IMR-90 (cell line): ENCODE results near the gene SYTL2. TPM values are rescaled to one million over a fixed set of nuclear protein-coding genes. Genes with fewer than 3 reads are reported as not detected.
A peak's percentile ranks its signal among the peaks of the same experiment; 100 is the strongest.

ENCODE experiments used
- ATAC-seq: fragments of 200-7000 bp; cut with Tn5 transposase; 2 replicates; pipeline ENCODE4 v1.9.1; 2020; ENCODE audit warnings: low read depth, mild to moderate bottlenecking, moderate library complexity
- BruUV-seq: library from RNA; stranded (reverse); fragments of 400-500 nt; replicated peaks from 2 replicates; lab custom pipeline; 2021; lab: Mats Ljungman, UMichigan
- CTCF ChIA-PET: fragments of 300-600 bp; formaldehyde crosslinking; extraction: SDS; loops from one replicate; lab custom pipeline; 2021; ENCODE audit warnings: antibody characterized with exemption; lab: Yijun Ruan, JAX
- POLR2A ChIA-PET: fragments of 300-600 bp; sonication (Branson Sonifier 250); formaldehyde crosslinking; loops from one replicate; lab custom pipeline; 2022; ENCODE audit warnings: antibody characterized with exemption; ENCODE audit not compliant: unreplicated experiment; lab: Charles Lee
- DNase-seq: peaks from one replicate; pipeline ENCODE4 v3.0.0; 2013
- H2AFZ ChIP-seq: replicated peaks from 2 replicates; pipeline ENCODE3; 2013; ENCODE audit warnings: low read length, mild to moderate bottlenecking; ENCODE audit not compliant: poor library complexity
- H2AK5ac ChIP-seq: 2 replicates; pipeline ENCODE4 v1.6.1; 2013; ENCODE audit warnings: low read depth, low read length, inconsistent platforms
- H2AK9ac ChIP-seq: replicated peaks from 2 replicates; pipeline ENCODE3; 2013; ENCODE audit warnings: mild to moderate bottlenecking, low read depth, low read length, moderate library complexity; ENCODE audit not compliant: poor library complexity
- H2BK120ac ChIP-seq: 2 replicates; pipeline ENCODE4 v1.6.1; 2013; ENCODE audit warnings: low read depth, low read length, inconsistent platforms
- H2BK15ac ChIP-seq: 3 replicates; pipeline ENCODE4 v1.6.1; 2013; ENCODE audit warnings: low read depth, low read length, inconsistent platforms
- H2BK20ac ChIP-seq: 2 replicates; pipeline ENCODE4 v1.6.1; 2013; ENCODE audit warnings: low read depth, mild to moderate bottlenecking, inconsistent platforms, low read length, moderate library complexity
- H2BK5ac ChIP-seq: 2 replicates; pipeline ENCODE4 v1.6.1; 2013; ENCODE audit warnings: mild to moderate bottlenecking, low read depth, low read length, inconsistent platforms; ENCODE audit not compliant: poor library complexity, severe bottlenecking
- H3K14ac ChIP-seq: replicated peaks from 2 replicates; pipeline ENCODE4 v1.6.1; 2013; ENCODE audit warnings: low read depth, low read length, inconsistent platforms
- H3K18ac ChIP-seq: 2 replicates; pipeline ENCODE4 v1.6.1; 2013; ENCODE audit warnings: low read depth, low read length, control low read depth
- H3K23ac ChIP-seq: 2 replicates; pipeline ENCODE4 v1.6.1; 2013; ENCODE audit warnings: low read depth, low read length, inconsistent platforms
- H3K27ac ChIP-seq: 2 replicates; pipeline ENCODE4 v1.5.1; 2013; ENCODE audit warnings: mild to moderate bottlenecking, control low read depth, low read length; ENCODE audit not compliant: insufficient read depth
- H3K27me3 ChIP-seq: 2 replicates; pipeline ENCODE4 v1.6.1; 2013; ENCODE audit warnings: low read length; ENCODE audit not compliant: control insufficient read depth, insufficient read depth
- H3K36me3 ChIP-seq: 2 replicates; pipeline ENCODE4 v1.6.1; 2013; ENCODE audit warnings: low read length, mixed read lengths; ENCODE audit not compliant: control insufficient read depth, insufficient read depth
- H3K4ac ChIP-seq: 2 replicates; pipeline ENCODE4 v1.6.1; 2013; ENCODE audit warnings: low read depth, low read length, inconsistent platforms
- H3K4me1 ChIP-seq: 2 replicates; pipeline ENCODE4 v1.6.1; 2013; ENCODE audit warnings: low read length, mixed read lengths; ENCODE audit not compliant: control insufficient read depth, insufficient read depth
- H3K4me2 ChIP-seq: 2 replicates; pipeline ENCODE4 v1.6.1; 2013; ENCODE audit warnings: low read depth, mild to moderate bottlenecking, control low read depth, low read length, moderate library complexity
- H3K4me3 ChIP-seq: 2 replicates; pipeline ENCODE4 v1.5.1; 2013; ENCODE audit warnings: low read depth, mild to moderate bottlenecking, control low read depth, low read length, moderate library complexity; ENCODE audit not compliant: insufficient read depth
- H3K56ac ChIP-seq: 2 replicates; pipeline ENCODE4 v1.6.1; 2013; ENCODE audit warnings: low read length, inconsistent platforms; ENCODE audit not compliant: insufficient read depth; ENCODE audit errors: extremely low read depth
- H3K79me1 ChIP-seq, 2 experiments: 2 replicates each; pipeline ENCODE4 v1.6.1; 2013; ENCODE audit warnings: low read length in 2 of 2, inconsistent platforms in 1 of 2, low read depth in 1 of 2
- H3K9ac ChIP-seq: 2 replicates; pipeline ENCODE4 v1.6.1; 2013; ENCODE audit warnings: low read depth, low read length, control low read depth
- H3K9me1 ChIP-seq: 2 replicates; pipeline ENCODE4 v1.6.1; 2013; ENCODE audit warnings: low read length, inconsistent platforms; ENCODE audit not compliant: insufficient read depth
- H3K9me3 ChIP-seq: 2 replicates; pipeline ENCODE4 v1.6.1; 2013; ENCODE audit warnings: low read length; ENCODE audit not compliant: control insufficient read depth, insufficient read depth
- H4K20me1 ChIP-seq: 2 replicates; pipeline ENCODE4 v1.6.1; 2013; ENCODE audit warnings: low read length, inconsistent platforms; ENCODE audit not compliant: insufficient read depth
- H4K5ac ChIP-seq: 2 replicates; pipeline ENCODE4 v1.6.1; 2013; ENCODE audit warnings: mild to moderate bottlenecking, low read depth, low read length, control low read depth
- H4K8ac ChIP-seq, 2 experiments: 2 replicates each; pipeline ENCODE4 v1.6.1; 2013; ENCODE audit warnings: low read depth in 2 of 2, low read length in 2 of 2, control low read depth in 1 of 2, inconsistent platforms in 1 of 2
- H4K91ac ChIP-seq: 2 replicates; pipeline ENCODE4 v1.6.1; 2013; ENCODE audit warnings: low read depth, low read length, inconsistent platforms; ENCODE audit not compliant: insufficient read depth
- BHLHE40 ChIP-seq: fragments of 150-350 bp; IDR thresholded peaks from 2 replicates; pipeline ENCODE4 v1.6.1; 2016; ENCODE audit warnings: mild to moderate bottlenecking, low read depth, low read length
- CEBPB ChIP-seq: IDR thresholded peaks from 2 replicates; pipeline ENCODE4 v1.6.1; 2012; ENCODE audit warnings: low read depth, low read length, improper control_type of control experiment
- CHD1 ChIP-seq: IDR thresholded peaks from 2 replicates; pipeline ENCODE4 v1.6.1; 2012; ENCODE audit warnings: low read depth, low read length, improper control_type of control experiment
- CTCF ChIP-seq: conservative IDR thresholded peaks from 2 replicates; pipeline ENCODE4 v1.5.1; 2012; ENCODE audit warnings: mild to moderate bottlenecking, low read depth, low read length, improper control_type of control experiment
- ELK1 ChIP-seq: fragments of 150-350 bp; IDR thresholded peaks from 2 replicates; pipeline ENCODE4 v1.6.1; 2016; ENCODE audit warnings: low read depth, mild to moderate bottlenecking, low read length, moderate library complexity, borderline replicate concordance
- FOS ChIP-seq: fragments of 150-350 bp; IDR thresholded peaks from 2 replicates; pipeline ENCODE4 v1.6.1; 2016; ENCODE audit warnings: low read depth, low read length
- MAFK ChIP-seq: IDR thresholded peaks from 2 replicates; pipeline ENCODE4 v1.6.1; 2012; ENCODE audit warnings: low read depth, low read length, improper control_type of control experiment
- MAZ ChIP-seq: IDR thresholded peaks from 2 replicates; pipeline ENCODE4 v1.6.1; 2012; ENCODE audit warnings: low read depth, mild to moderate bottlenecking, low read length, improper control_type of control experiment, moderate library complexity, borderline replicate concordance
- MXI1 ChIP-seq: IDR thresholded peaks from 2 replicates; pipeline ENCODE4 v1.6.1; 2012; ENCODE audit warnings: low read depth, mild to moderate bottlenecking, low read length, moderate library complexity, borderline replicate concordance
- NFE2L2 ChIP-seq: fragments of 150-350 bp; IDR thresholded peaks from 2 replicates; pipeline ENCODE4 v1.6.1; 2016; ENCODE audit warnings: low read depth, mild to moderate bottlenecking, low read length
- POLR2A ChIP-seq: IDR thresholded peaks from 2 replicates; pipeline ENCODE4 v1.6.1; 2012; ENCODE audit warnings: mild to moderate bottlenecking, low read depth, low read length
- RAD21 ChIP-seq: IDR thresholded peaks from 2 replicates; pipeline ENCODE4 v1.6.1; 2012; ENCODE audit warnings: low read length, improper control_type of control experiment
- RFX5 ChIP-seq: IDR thresholded peaks from 2 replicates; pipeline ENCODE4 v1.8.0; 2012; ENCODE audit warnings: low read depth, mild to moderate bottlenecking, low read length, moderate library complexity
- USF2 ChIP-seq: fragments of 150-350 bp; IDR thresholded peaks from 2 replicates; pipeline ENCODE4 v1.6.1; 2017; ENCODE audit warnings: mild to moderate bottlenecking, antibody characterized with exemption, low read length, low read depth
- WGBS, 2 experiments: methylation state at CpG; one replicate each; pipeline versions ENCODE4 v1.1.5 to v1.1.7; 2013; ENCODE audit warnings: missing lambda C conversion rate in 2 of 2; ENCODE audit not compliant: insufficient read length in 1 of 2; ENCODE audit errors: extremely low coverage in 2 of 2; 5-methylcytosine and 5-hydroxymethylcytosine counted together
- dilution Hi-C: fragments of 300-500 bp; cut with HindIII; formaldehyde crosslinking; loops from one replicate; pipeline ENCODE4 v1.14.3; 2018; ENCODE audit warnings: low sequenced_read_pairs; ENCODE audit not compliant: unreplicated experiment
- in situ Hi-C: fragments of 300-500 bp; cut with MboI; formaldehyde crosslinking; loops from 3 replicates; pipeline ENCODE4 v1.14.3; 2019; ENCODE audit warnings: low sequenced_read_pairs, inconsistent platforms, mixed read lengths
- intact Hi-C: fragments of 100-400 bp; cut with micrococcal nuclease; formaldehyde crosslinking; loops from 2 replicates; pipeline ENCODE4 v1.10.0; 2022
- polyA plus RNA-seq, 3 experiments: library from polyadenylated mRNA; depleted of rRNA; stranded (reverse); fragments of >200 nt; gene quantifications; 2 replicates each; pipeline ENCODE4 v1.2.3, GENCODE V29; 2012; ENCODE audit warnings: low replicate concordance in 1 of 3
- total RNA-seq: library from RNA; depleted of rRNA; stranded (reverse); fragments of >200 nt; gene quantifications from 2 replicates; pipeline ENCODE4 v1.2.3, GENCODE V29; 2012

SYTL2 gene
- total and polyA plus RNA-seq, 2 of the 4 experiments (the other 2 are of a cell fraction) = 45.2 to 70.0 TPM

- ChIA-PET POLR2A (no interaction called here), CTCF (no interaction called here)
- dilution Hi-C loops = no loop called here
- Histone ChIP-seq H3K9me3 (no peaks in the 10 kb centered on the region), H3K9me1 (peaks cover 7% of the 10 kb centered on the region), H3K4me2 (no peak overlapping the region), H3K14ac (0 out of 2 replicates have a peak overlapping the region, but pooled peaks have one; percentile 5), H3K27ac (no peak overlapping the region), H2BK15ac (no peak overlapping the region), H4K91ac (no peak overlapping the region), H2BK5ac (no peak overlapping the region), H2BK20ac (no peak overlapping the region), H3K4ac (no peak overlapping the region), H4K20me1 (no peaks in the 10 kb centered on the region), H2AK9ac (no peak overlapping the region), H2AFZ (no peak overlapping the region), H3K4me1 (peaks cover 6% of the 10 kb centered on the region; the same call in 1 of the 2 replicates), H3K4me3 (no peak overlapping the region), H3K23ac (no peak overlapping the region), H3K56ac (no peak overlapping the region), H4K8ac (no peak overlapping the region), H3K27me3 (no peaks in the 10 kb centered on the region), H2AK5ac (no peak overlapping the region), H3K18ac (no peak overlapping the region), H3K9ac (no peak overlapping the region), H4K5ac (no peak overlapping the region), H2BK120ac (no peak overlapping the region), H3K79me1 (no peaks in the 10 kb centered on the region), H3K36me3 (peaks cover 7% of the 10 kb centered on the region; the same call in 1 of the 2 replicates)
- WGBS, 2 experiments = no CpG with 5 or more reads among the region's 2 CpGs
- DNase-seq = no peak
- in situ Hi-C loops = no loop called here
- ATAC-seq = no peak
- TF ChIP-seq RAD21 (no peak), USF2 (no peak), ELK1 (no peak), FOS (no peak), MXI1 (no peak), CTCF (no peak), MAFK (no peak), NFE2L2 (no peak), MAZ (no peak), RFX5 (no peak), POLR2A (no peak), CEBPB (no peak), CHD1 (no peak), BHLHE40 (no peak)
- intact Hi-C loops = no loop called here
- BruUV-seq = no TSS peak
Measured at GRCh38 chr11:85737738-85738137, 73.2 kb downstream of the SYTL2 start.
